Prostate gland (tissue), 2 donors: ENCODE measurements around the gene CD180. TPM values are rescaled to one million over a fixed set of nuclear protein-coding genes. Genes with fewer than 3 reads are reported as not detected.

Experiments used
- DNase-seq: peaks from one replicate; pipeline ENCODE4 v3.0.0-alpha.2; 2019; ENCODE audit warnings: low spot score
- H3K27ac ChIP-seq, 2 donors: fragments of 200-600 bp; sonication (generic); 2 replicates each; pipeline ENCODE4 v1.5.1; 2017 to 2019
- H3K27me3 ChIP-seq: fragments of 200-600 bp; sonication (generic); replicated peaks from 2 replicates; pipeline ENCODE4 v1.5.1; 2019; ENCODE audit not compliant: insufficient read depth
- H3K36me3 ChIP-seq, 2 donors: fragments of 200-600 bp; sonication (generic); 1 replicate in 1 of 2; 2 replicates in 1 of 2; pipeline versions ENCODE4 v1.5.1 to v1.8.1; 2017 to 2019
- H3K4me1 ChIP-seq: fragments of 200-600 bp; sonication (generic); replicated peaks from 2 replicates; pipeline ENCODE4 v1.5.1; 2019
- H3K4me3 ChIP-seq, 2 donors: fragments of 200-600 bp; sonication (generic); 2 replicates each; pipeline ENCODE4 v1.5.1; 2017 to 2019
- H3K9me3 ChIP-seq: fragments of 200-600 bp; sonication (generic); 2 replicates; pipeline ENCODE4 v1.5.1; 2017
- CTCF ChIP-seq, 4 experiments: fragments of 200-600 bp in 2 of 4; fragments of 450-650 bp in 2 of 4; sonication (generic) in 2 of 4; IDR thresholded peaks; 1 replicate in 3 of 4; 2 replicates in 1 of 4; pipeline ENCODE4 v1.5.1; 2016 to 2019; ENCODE audit warnings: antibody characterized with exemption in 4 of 4, mild to moderate bottlenecking in 2 of 4, moderate library complexity in 2 of 4
- POLR2A ChIP-seq: fragments of 450-650 bp; IDR thresholded peaks from one replicate; pipeline ENCODE4 v1.6.1; 2016; ENCODE audit warnings: antibody characterized with exemption, mild to moderate bottlenecking
- POLR2AphosphoS5 ChIP-seq: sonication (generic); formaldehyde crosslinking; IDR thresholded peaks from one replicate; pipeline ENCODE4 v1.6.1; 2017; ENCODE audit warnings: antibody characterized with exemption
- WGBS: methylation state at CpG from one replicate; pipeline ENCODE4 v1.1.5; 2018; 5-methylcytosine and 5-hydroxymethylcytosine counted together
- intact Hi-C: fragments of 100-400 bp; cut with DNase I; formaldehyde crosslinking; loops from one replicate; pipeline ENCODE4 v1.14.2; 2022
- total RNA-seq, 2 donors: library from RNA; depleted of rRNA; stranded (reverse); fragments of >200 nt; gene quantifications; one replicate each; pipeline ENCODE4 v1.1.0, GENCODE V29; 2016

The CD180 gene
- total RNA-seq, 2 donors from 2014 or later, result 0.18 to 0.68 TPM

DNA sequence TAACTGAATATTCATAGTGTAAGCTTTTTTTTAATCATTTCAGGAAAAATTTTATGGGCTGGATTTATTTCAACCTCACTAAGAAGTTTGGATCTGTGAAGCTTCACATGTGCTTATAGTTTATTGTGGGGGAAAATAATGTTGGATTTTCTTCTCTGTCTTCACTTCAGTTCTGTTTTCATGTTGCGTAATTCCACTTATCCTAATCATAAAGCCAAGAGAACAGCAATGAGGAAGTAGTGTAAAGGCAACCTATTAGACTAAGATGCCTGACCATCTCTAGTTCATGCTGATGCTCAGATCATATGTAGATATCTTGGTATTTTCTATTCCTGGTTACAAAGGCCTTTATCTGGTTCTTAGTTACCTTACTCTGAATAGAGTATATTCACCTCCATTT, 50.0 kb downstream of the CD180 start:
- H3K27ac ChIP-seq, result no peak overlapping the region
- H3K4me3 ChIP-seq, result no peak overlapping the region
- no peaks in the 10 kb centered on the region for H3K27me3 ChIP-seq
- peaks cover 0 to 8% of the 10 kb centered on the region in 2 donors for H3K36me3 ChIP-seq
- H3K4me1 ChIP-seq, result no peaks in the 10 kb centered on the region
- no peak for DNase-seq
- H3K9me3 ChIP-seq, result no peaks in the 10 kb centered on the region
- WGBS, result 91% methylated on average over 1 of the region's 1 CpG
- TF ChIP-seq CTCF (IDR thresholded peaks at IDR 0.05), result no peak
- intact Hi-C loops, result loop anchor here (5.0 kb wide), 1 partner anchor 159 kb away; no protein-coding TSS in a partner anchor

DNA sequence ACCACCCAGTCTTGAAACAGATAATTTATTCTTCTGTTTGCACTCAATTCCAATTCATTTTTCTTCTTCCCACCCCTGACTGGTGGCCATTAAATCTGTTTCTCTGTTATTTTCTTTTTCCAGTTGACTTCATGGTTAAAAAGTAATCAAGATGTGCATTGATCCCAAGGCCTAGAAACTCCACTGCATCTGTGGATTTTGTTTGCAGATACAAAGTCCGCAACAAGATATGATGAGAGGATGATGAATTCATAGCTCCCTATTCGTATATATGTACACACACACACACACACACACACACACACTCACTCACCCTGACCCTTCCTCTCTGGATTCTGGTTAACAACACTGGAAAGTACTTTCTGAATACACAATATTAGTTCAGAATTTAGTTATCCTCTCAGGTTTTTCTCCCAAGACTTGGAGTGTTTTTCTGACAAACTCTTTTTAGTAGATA, 52.4 kb downstream of the CD180 start:
- intact Hi-C loops, result no loop called here
- H3K4me3 ChIP-seq, result no peak overlapping the region
- H3K36me3 ChIP-seq, result peaks cover 0 to 8% of the 10 kb centered on the region in 2 donors

DNA sequence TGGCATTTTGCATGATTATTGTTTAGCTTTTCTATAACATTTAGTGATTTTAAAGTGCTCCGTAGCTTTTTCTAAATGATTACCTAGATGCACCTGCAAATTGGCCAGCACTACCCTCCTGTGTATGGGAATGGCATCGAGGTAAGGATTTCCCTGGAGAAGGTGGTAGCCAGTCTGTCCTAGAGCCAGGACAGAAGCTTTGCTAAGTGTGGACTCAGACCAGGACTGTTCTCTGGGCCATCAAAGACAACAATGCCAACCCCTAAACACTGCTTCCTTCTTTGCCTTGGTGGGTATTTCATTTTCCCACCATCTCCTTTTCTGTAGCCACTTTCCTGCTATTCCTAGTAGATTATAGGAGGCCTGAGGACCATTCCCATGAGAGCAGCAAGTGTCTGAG, 53.0 kb downstream of the CD180 start:
- no peaks in the 10 kb centered on the region for H3K27me3 ChIP-seq
- TF ChIP-seq POLR2AphosphoS5 (no peak), CTCF (IDR thresholded peaks at IDR 0.05) (no peak), POLR2A (no peak)
- no peaks in the 10 kb centered on the region for H3K9me3 ChIP-seq
- no peak for DNase-seq
- 92% methylated on average over 2 of the region's 2 CpGs for WGBS
- no peaks in the 10 kb centered on the region for H3K4me1 ChIP-seq
- H3K36me3 ChIP-seq, result peaks cover 0 to 8% of the 10 kb centered on the region in 2 donors
- no peak overlapping the region for H3K4me3 ChIP-seq
- intact Hi-C loops, result no loop called here
- no peak overlapping the region for H3K27ac ChIP-seq

More for the DNA sequence above, 52.4 kb downstream of the CD180 start:
- no peak overlapping the region for H3K27ac ChIP-seq
- H3K9me3 ChIP-seq, result no peaks in the 10 kb centered on the region
- H3K4me1 ChIP-seq, result no peaks in the 10 kb centered on the region
- TF ChIP-seq POLR2A (no peak), CTCF (IDR thresholded peaks at IDR 0.05) (no peak), POLR2AphosphoS5 (no peak)
- WGBS, result 92% methylated on average over 2 of the region's 2 CpGs
- no peak for DNase-seq
- no peaks in the 10 kb centered on the region for H3K27me3 ChIP-seq

GRCh38 chr5:67142816-67143215, 53.8 kb downstream of the CD180 start:
- Histone ChIP-seq H3K27me3 (no peaks in the 10 kb centered on the region), H3K4me1 (no peaks in the 10 kb centered on the region), H3K36me3 (peaks cover 0 to 8% of the 10 kb centered on the region in 2 donors), H3K4me3 (no peak overlapping the region), H3K9me3 (no peaks in the 10 kb centered on the region), H3K27ac (no peak overlapping the region)
- WGBS, result 85% methylated on average over 8 of the region's 8 CpGs
- TF ChIP-seq POLR2AphosphoS5 (no peak), CTCF (IDR thresholded peaks at IDR 0.05) (no peak), POLR2A (no peak)
- no peak for DNase-seq
- intact Hi-C loops, result no loop called here

DNA sequence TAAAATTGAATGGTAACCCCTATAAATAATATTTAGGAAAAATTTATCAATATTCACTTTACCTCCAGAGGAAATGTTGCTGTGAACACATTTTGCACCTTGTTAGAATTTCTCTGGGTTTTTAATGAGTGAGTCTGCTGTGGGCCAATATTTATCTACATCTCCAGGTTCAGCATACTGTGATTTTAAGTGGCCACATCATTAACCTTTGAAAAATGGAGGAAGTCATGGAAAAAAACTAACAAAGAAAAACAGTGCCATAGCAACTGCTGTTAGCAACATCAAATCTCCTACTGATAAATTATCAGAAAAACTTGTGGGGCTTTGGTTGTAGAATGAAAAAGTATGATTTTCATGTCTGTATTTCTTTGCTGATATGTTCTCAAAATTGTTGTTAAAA, 55.0 kb downstream of the CD180 start:
- Histone ChIP-seq H3K27me3 (no peaks in the 10 kb centered on the region), H3K36me3 (peaks cover 0 to 8% of the 10 kb centered on the region in 2 donors), H3K9me3 (no peaks in the 10 kb centered on the region), H3K4me3 (no peak overlapping the region), H3K27ac (no peak overlapping the region), H3K4me1 (no peaks in the 10 kb centered on the region)
- no peak for TF ChIP-seq POLR2A
- no peak for TF ChIP-seq CTCF (IDR thresholded peaks at IDR 0.05)
- TF ChIP-seq POLR2AphosphoS5, result no peak
- intact Hi-C loops, result no loop called here
- no peak for DNase-seq
